HG03571 (cell line): ENCODE data around the gene ALDH1L1.

Experiments used
- ATAC-seq: cut with Tn5 transposase; IDR thresholded peaks from one replicate; pipeline ENCODE4 v1.9.1; 2021; ENCODE audit not compliant: unreplicated experiment

Gene ALDH1L1

GRCh38 chr3:126180477-126181397 lies at the start of gene ALDH1L1:
Gene ALDH1L1, minus strand, starts transcription at chr3:126180586. Its CDS starts 19,607 bp downstream, at chr3:126160979.
- no peak for ATAC-seq

DNA sequence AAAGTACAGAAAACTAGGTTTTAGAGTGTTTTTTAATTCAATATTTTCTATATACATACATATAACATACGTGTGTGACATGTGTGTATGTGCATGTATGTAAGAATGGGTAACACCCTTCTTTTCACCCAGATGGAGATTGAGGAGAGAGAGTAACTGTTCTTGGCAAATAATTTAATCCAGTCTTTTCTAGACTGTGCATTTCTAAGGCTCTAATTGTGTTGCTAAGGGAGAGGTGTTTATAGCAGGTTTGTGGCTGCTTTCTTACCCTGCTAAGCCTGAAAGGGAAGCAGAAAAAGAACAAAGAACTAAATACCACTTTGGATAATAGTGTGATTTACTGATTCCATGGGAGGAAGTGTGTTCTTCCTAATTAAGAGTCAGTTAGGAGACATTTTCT lies 46.0 kb upstream of the ALDH1L1 start:
- ATAC-seq: no peak

DNA sequence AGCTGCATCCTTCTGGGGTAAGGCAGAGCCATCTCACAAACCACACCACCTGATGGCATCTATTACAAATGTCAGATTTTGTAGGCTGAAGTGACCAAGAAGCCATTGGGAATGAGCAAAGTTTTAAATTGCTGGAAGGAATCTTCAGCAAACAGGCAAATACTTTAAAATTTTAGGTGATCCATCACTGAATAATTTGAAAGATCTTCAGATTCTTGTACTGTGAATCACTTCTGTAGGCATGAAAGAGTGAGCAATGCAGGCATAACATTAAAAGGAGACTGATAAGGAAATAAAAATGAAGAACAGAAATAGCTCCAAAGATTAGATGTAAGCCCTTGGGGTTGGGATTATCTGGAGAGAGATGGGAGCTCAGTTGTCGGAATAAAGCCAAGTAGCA lies 36.0 kb upstream of the ALDH1L1 start:
- ATAC-seq: no peak

- no peak for ATAC-seq
These were observed 33.1 kb upstream of the ALDH1L1 start for GRCh38 chr3:126213379-126214028.

GRCh38 chr3:126212620-126213378 lies 32.4 kb upstream of the ALDH1L1 start:
- no peak for ATAC-seq

DNA sequence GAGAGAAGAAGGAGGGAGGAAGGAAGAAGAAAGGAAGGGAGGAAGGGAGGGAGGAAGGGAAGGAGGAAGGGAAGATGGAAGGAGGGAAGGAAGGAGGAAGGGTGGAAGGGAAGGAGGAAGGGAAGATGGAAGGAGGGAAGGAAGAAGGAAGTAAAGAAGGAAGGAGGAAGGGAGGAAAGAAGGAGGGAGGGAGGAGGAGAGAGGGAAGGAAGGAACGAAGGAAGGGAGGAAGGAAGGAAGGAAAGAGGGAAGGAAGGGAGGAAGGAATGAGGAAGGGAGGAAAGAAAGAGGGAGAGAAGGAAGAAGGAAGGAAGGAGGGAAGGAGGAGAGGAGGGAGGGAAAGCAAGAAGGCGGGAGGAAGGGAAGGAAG lies 31.8 kb upstream of the ALDH1L1 start:
- no peak for ATAC-seq

- no peak for ATAC-seq
These were observed 31.2 kb upstream of the ALDH1L1 start for GRCh38 chr3:126211569-126211968.

DNA sequence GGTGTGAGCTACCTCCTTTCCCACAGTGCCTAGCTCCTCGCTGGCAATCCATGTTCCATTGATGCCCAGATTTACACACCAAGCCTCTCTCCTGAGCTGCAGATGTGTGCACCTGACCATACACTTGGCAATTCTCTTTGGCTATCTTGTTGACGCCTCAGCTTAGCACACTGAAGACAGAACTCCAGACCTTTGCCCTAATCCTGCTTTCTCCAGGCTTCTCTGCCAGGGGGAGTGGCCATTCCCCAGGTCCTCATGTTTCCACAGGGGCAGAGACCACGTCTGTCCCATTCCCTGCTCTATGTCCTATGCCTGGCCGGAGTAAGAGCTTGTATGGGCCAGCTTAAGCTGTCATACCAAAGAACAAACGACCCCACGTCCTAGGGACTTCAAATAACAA lies 30.2 kb upstream of the ALDH1L1 start:
- ATAC-seq: no peak

GRCh38 chr3:126209741-126210140 lies 29.4 kb upstream of the ALDH1L1 start:
- no peak for ATAC-seq

- ATAC-seq: no peak
These were observed 28.3 kb upstream of the ALDH1L1 start for GRCh38 chr3:126208606-126209256.

GRCh38 chr3:126208182-126208581 lies 27.8 kb upstream of the ALDH1L1 start:
- ATAC-seq: no peak

GRCh38 chr3:126207166-126207565 lies 26.8 kb upstream of the ALDH1L1 start:
- ATAC-seq: no peak

DNA sequence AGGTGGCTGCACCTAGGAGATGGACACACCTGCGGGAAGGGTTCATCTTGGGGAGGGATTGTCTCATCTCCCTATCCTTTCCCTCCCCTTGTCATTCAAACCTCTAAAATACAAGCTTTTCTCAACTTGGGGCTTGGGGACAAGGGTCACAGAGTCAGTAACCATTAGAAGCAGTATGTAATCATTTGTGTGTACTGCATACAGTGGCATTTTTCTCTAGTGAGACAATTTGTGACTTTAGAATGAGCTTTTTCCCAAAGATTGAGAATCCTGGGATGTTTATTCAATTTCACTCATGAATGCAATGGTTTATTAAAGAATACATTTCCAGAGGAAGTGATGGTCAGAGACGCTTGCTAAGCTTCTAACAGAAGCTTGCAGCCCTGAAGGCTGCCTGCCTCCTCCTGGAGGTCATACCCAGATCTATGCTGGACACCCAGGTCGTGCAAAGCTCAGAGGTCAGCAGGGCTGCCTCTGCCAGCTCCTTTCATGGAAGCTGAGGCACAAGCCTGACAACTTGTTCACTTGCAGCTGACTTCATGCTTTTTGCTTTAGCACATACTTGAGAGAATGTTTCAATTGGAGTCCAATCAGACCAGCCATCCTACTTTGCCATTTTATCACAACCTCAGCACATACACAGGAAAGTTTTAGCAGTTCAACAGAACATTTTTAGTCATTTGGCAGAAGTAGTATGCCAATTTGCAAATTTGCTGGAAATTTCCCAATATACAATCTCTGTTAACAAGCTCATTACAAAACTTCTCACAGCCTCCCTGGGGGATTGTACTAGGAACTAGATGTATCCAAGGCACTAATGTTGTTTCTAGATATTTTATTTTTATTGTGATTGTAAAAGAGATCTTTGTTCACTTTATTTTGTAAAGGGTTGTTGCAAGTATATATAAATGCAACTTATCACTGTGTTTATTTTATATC lies 25.6 kb upstream of the ALDH1L1 start:
- ATAC-seq: no peak

DNA sequence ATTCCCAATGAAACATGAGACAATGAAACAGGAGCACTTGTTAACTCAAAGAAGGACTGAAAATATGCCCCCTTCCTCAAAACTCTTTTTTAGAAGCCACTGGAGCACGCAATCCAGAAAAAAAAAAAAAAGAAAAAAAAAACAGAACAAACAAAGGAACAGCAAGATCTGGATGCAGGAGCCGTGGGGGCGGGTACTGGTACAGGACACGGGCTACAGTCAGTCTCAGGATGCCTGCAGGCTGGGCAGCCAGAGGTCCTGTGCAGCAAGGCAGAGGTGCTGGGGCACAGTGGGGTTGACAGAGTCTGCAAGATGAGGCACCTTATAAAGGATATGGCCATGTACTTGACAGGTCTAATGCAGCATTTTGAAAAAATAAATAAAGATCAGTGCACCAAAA lies 22.3 kb upstream of the ALDH1L1 start:
- ATAC-seq: no peak

DNA sequence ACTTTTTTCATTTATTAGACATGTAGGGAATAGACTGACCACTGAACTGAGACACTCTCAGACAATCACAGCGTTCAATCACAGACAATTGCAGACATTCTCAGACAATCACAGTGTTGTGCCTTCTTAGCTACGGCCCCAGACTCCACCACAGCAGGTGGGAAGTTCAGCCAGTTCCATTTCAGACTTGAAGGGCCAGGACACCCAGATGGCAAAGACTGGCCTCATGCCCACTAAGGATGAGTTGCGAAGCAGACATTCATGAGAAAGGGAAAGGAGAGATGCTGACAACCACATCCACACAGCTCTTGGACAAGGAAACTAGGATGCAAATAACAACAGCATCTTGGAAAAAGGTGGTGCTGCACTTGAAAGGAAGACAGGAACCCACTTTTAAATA lies 21.9 kb upstream of the ALDH1L1 start:
- no peak for ATAC-seq

DNA sequence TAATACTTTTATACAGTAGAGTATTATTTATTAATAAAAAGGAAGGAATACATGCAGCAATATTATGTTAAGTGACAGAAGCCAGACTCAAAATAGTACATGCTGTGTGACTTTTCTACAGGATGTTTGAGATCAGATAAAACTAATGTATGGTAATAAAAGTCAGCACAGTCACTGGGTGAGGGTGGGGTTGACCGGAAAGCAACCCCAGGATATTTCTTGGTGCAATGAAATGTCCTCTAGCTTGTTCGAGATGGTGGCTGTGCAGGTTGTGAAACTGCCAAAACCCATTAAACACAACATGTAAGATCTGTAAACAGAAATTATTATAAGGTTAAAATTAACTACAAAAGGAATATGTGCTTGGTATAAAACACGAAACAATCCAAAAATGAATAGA lies 20.8 kb upstream of the ALDH1L1 start:
- ATAC-seq: no peak

DNA sequence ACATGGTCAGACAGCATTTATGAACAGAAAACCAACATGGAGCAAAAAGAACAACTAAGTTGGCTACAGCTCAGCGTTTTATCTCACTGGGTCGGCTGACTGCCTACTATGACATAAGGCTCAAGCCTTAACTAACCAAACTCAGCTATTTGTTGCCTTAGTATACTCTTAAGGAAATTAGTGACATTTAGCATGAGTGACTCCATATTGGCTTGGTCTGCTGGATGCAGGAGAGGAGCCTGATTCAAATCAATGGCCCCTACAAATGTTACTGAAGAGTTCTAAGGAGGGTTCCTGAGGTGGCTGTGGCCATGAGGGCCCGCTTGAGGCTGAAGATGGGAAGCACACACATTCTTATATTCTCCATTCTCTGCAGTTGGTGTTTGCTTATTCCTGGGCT lies 20.1 kb upstream of the ALDH1L1 start:
- ATAC-seq: no peak

DNA sequence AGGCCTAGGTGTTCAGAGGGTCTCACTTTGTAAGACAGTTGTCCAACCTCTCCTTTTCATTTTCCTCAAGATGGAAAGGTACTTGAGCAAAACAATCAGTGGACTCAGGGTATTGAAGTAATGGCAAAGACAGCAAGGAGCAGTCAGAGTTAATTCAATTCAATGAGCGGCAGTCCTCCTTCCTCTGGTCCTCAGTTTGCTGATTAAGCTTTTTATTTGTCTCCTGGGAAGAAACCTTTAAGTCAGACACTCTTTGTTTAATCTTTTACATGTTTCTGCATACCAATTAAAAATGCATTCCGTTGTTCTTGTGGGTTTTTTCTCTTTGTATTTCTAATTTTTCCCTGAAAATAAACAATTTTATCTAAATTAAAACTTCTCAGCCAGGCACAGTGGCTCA lies 18.9 kb upstream of the ALDH1L1 start:
- ATAC-seq: no peak

GRCh38 chr3:126197854-126198584 lies 17.6 kb upstream of the ALDH1L1 start:
- no peak for ATAC-seq
